Thoracic aorta endothelial cell (primary cell): ENCODE measurements around the gene IPP. TPM values are rescaled to one million over a fixed set of nuclear protein-coding genes. Genes with fewer than 3 reads are reported as not detected.

ENCODE experiments used
- total RNA-seq: library from RNA; depleted of rRNA; stranded (reverse); fragments of >200 nt; gene quantifications from 2 replicates; pipeline ENCODE4 v1.2.3, GENCODE V29; 2012

The IPP gene
- total RNA-seq: 6.7 and 8.1 TPM in 2 replicates

DNA sequence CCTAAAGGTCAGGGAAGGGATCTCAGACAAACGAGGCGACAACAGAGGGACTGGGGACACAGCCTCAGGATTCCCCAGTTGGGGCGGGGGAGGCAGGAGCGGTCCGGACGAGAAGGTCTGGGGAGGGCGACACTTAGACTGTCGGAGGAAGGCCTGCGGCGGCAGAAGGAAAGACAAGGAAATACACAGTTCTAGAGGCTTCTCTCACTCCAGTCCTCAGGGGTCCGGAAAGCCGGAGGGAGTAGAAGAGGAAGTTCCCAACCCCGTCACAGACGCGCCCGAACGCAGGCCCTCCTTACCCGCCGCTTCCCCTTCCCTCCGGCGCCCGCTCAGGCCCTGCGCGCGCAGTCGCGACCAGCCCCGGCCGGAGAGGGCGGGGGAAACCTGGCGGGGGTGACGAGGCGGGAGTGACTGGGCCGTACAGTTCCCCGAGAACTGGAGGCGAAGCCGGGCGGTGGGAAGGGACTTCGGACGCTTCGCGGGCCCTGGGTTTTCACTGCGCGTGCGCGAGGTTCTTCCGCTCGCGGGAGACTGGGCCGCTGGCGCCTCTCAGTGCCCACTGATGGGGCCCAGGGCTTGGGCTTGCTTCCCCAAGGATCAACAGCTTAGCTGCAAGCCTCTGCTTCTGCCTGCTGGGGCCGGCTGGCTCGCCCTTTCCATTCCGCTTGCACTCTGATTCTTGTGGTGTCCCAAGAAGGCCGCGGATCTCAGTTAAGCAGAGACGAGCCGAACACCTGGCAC is at the start of gene IPP:
TSS of gene IPP (minus strand) at position 356 of the 741 bp plus-strand sequence. CDS start 4,242 bp downstream, outside the sequence.

DNA sequence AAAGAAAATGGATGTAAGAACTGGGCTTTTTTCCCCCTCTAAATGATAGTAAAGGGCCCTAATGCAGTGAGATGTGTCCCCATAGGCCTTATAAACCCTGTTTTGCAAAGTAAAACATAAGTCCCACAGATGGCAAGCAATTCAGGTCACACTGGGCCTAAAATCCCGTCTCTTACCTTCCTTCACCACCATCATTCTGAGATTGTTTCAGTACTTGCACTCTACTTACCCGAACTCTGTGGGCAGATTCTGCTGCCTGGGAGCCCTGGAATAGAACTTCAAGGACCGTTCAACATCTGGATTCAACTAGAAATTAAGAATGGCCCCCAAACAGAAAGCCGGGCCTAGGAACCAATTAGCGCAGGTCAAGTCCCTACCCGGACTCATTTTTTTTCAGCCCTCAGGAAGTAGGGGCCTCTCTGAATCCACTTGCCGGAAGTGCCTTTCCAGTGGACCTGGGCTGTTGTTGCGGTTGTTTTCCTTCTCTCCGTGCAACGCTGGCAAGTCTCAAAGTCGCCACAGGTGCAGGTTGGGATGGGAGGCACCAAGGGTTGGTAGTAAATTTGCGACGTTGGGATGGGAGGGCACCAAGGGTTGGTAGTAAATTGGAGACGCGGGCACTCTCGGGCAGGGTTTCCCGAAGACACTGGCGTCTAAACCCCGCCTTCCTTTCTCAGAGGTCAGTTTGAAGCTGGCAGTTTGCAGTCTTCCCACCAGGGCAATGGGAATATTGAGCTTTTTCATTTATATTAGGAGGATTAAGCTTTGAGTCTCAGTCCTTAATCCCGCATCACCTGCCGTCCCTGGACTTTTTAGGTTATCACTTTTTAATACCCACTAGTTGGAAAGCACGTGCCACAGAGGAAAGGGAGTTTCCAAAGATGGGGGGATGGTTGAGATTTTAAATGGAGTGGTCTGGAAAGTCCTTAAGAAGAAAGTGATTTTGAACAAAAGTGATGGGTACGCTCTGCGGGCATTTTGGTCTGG is 62.4 kb downstream of the IPP start, which contains the start of gene TMEM69:
TSS of gene TMEM69 (plus strand) at position 428 of the 987 bp plus-strand sequence. CDS start 2,888 bp downstream, outside the sequence.

DNA sequence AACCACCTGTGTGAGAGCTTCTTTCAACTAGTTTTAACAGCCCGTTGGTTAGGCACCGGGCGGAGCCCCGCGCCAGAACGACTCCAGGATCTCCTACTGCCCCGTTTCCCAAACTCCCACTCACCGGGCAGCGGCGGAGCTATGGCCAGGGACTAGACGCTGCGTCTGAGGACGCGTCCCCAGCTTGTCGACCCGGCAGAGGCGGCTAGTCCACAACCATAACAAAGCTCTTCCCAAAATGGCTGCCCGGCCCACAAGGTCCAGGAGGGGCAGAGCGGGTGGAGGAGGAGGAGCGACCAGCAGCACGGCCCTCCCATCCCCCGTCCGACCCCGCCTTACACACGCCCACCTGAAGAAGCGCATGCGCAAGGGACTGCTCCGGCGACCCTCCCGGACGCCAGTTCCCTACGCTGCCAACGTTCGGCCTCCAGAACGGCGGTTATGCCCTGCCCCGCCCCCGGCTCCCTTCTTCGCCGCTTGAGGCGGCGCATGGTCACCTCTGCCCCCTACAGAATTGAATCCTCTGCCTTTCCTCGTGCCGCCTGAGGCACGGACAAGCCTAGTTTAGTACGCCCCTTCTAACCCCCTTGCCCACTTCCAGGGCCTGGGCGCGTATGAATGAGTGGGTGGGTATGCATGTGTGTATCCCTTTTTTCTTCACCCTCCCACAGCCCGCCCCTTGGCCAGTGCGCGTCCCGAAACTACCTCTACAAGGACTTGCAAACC is 64.0 kb downstream of the IPP start, which contains the start of gene GPBP1L1:
TSS of gene GPBP1L1 (minus strand) at position 246 of the 726 bp plus-strand sequence. CDS start 27,446 bp downstream, outside the sequence.

Other genes with a start within 250 kb of the IPP start
- 669 and 721 TPM in 2 replicates for gene PRDX1, start 228.8 kb downstream of the IPP start, total RNA-seq
- gene AKR1A1, start 199.8 kb downstream of the IPP start, total RNA-seq: 112 and 120 TPM in 2 replicates
- 112 and 139 TPM in 2 replicates for gene NASP, start 166.6 kb downstream of the IPP start, total RNA-seq
- gene CCDC17, start 126.6 kb downstream of the IPP start, total RNA-seq: 1.7 TPM in 2 replicates
- gene GPBP1L1, start 64.1 kb downstream of the IPP start, total RNA-seq: 116 and 121 TPM in 2 replicates
- 20.7 and 37.8 TPM in 2 replicates for gene TMEM69, start 62.5 kb downstream of the IPP start, total RNA-seq
- gene MAST2, start 53.0 kb upstream of the IPP start, total RNA-seq: 30.1 and 32.7 TPM in 2 replicates